GM19372 (cell line): ENCODE data around the gene GPBP1.

Source experiments
- ATAC-seq: cut with Tn5 transposase; IDR thresholded peaks from one replicate; pipeline ENCODE4 v1.9.1; 2021; ENCODE audit warnings: mild to moderate bottlenecking, low read depth, moderate library complexity; ENCODE audit not compliant: unreplicated experiment

The GPBP1 gene

GRCh38 chr5:57207007-57207653 lies 33.3 kb downstream of the GPBP1 start:
- ATAC-seq, result no peak

GRCh38 chr5:57207681-57208080 lies 33.8 kb downstream of the GPBP1 start:
- ATAC-seq, result no peak

GRCh38 chr5:57209316-57210040 lies 35.6 kb downstream of the GPBP1 start:
- ATAC-seq, result no peak

DNA sequence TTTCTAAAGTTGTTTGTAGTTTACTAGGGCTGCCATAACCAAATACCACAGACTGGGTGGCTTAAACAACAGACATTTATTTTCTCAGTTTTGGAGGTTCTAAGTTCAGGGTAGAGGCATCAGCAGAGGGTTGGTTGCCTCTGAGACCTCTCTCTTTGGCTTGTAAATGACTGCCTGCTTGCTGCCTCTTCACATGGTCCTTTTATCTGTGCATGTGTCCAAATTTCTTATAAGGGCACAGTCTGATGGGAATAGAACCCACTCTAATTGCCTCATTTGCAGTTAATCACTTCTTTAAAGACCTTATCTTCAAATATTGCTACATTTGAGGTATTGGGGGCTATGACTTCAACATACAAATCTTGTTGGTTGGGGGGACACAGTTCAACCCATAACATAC lies 36.8 kb downstream of the GPBP1 start:
- no peak for ATAC-seq

DNA sequence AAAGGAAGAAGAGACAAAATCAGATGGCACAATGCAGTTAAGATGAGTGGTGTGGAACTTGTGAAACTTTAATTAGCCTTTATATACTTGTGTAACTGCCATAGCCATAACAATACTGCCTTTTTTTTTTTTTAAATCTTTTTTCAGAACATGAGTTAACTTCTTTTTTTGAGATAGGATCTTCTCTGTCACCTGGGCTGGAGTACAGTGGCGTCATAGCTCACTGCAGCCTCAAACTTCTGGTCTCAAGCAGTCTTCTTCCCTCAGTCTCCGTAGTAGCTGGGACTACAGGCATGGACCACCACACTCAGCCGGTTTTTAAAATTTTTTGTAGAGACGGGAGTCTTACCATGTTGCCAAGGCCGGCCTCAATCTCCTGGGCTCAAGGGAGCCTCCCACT lies 37.2 kb downstream of the GPBP1 start:
- ATAC-seq, result no peak

DNA sequence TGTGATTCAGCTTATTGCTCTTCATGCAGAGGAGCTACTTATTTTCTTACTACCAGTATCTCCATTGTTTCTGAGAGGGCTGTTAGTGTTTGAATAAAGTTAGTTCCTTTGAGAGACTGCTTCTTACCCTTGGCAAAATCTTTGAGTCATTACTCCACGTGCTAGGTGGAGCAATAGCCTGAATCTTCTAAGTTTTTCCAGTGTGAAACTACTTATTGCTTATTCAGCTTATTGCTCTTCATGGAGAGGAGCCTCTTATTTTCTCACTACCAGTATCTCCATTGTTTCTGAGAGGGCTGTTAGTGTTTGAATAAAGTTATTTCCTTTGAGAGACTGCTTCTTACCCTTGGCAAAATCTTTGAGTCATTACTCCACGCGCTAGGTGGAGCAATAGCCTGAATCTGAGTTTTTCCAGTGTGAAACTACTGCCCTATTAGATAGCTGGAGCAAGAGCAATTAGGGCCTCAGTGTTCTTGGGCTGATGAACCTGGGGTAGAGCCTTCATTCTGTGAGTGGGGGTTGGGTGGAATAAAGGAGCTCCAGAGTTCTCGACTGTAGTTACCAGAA lies 41.9 kb downstream of the GPBP1 start:
- no peak for ATAC-seq

DNA sequence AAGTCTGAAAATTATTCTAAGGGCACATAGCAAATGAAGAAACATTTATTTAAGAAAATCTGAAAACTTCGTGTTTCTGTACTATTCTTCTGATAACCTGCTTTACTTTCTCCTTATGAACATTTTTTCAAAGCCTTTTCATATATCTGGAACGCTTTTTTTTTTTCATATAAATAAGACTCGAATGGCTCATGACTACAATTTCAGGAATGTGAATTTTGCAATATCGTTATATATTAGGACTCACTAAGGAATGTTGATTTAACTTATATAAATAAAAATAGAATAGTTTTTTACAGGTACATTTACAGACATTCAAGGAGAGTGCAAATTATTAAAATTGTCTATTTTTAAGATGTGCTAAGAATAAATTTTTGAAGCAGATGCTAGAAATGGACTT lies 42.9 kb downstream of the GPBP1 start:
- no peak for ATAC-seq

GRCh38 chr5:57219386-57219785 lies 45.5 kb downstream of the GPBP1 start:
- no peak for ATAC-seq

DNA sequence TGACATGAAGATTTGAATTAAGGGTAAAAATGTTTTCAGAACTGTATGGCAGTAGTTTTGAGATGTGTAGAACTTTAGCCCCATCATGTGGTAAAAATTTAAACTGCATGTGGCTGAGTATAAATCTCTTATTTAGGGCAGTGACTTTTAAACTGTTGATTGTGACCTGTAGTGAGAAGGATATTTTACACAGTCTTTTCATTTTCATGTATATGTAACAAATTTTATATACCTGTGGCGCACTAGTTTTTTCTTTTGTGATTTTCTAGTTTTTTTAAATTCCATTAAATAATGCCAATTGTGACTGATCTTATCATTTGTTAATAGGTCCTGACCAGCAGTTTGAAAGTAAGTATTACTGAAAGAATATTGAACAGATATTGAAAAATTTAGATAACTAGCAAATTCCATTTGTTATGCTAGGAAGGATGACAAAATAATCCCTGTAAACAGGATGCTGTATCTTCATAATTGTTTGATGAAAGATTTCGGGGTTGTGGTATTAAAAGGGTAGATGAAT lies 47.2 kb downstream of the GPBP1 start:
- ATAC-seq, result no peak

GRCh38 chr5:57225553-57225952 lies 51.7 kb downstream of the GPBP1 start:
- ATAC-seq, result no peak

DNA sequence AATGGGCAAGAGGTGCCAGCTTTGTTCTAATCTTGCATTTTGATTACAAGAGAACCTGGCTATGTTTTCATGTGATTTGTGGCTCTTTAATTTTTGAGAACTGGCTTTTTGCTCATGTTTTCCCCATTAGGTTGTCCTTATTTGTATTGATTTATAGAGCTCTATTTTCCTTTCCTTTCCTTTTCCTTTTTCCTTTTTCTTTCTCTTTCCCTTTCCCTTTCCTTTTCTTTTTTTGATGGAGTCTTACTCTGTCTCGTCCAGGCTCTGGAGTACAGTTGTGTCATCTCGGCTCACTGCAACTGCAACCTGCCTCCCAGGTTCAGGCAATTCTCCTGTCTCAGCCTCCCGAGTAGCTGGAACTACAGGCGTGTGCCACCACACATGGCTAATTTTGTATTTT lies 55.5 kb downstream of the GPBP1 start:
- ATAC-seq, result no peak

GRCh38 chr5:57231607-57232006 lies 57.7 kb downstream of the GPBP1 start:
- no peak for ATAC-seq

DNA sequence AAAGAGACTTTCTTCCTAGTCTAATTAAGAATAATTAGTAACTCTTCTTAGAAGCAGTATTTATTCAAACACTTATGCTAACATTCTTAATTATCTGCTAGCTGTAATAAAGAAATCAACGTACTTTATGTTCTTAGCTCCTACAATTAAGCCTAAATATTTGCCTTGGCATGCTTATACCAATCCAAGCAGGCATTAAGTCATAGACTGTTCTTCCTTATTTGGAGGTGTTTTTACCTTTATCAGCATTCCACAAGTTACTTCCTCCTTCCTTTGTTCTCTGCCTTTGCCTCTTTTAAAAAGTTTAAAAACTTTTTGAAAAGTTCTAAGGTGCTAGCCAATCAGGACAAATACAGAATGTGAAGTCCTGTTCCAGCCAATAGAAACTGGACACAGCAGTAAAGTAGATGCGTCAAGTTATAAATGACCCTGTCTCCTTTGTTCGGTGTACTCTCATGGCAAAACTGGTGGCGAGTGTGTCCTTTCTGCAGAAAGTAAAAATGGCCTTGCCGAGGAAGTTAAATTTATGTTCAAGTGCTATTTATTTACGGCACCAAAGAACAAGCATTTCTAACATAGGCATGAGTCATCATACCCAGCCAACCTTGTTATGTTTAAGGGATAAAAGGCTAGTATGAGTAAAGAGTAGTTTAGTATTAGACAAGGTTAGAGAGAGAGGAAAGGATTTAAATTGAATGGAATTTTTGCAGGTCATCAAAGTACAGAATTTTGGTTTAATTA lies 58.6 kb downstream of the GPBP1 start:
- no peak for ATAC-seq

- ATAC-seq, result no peak
These were observed 69.7 kb downstream of the GPBP1 start for GRCh38 chr5:57243286-57244137.

GRCh38 chr5:57244331-57244730 lies 70.5 kb downstream of the GPBP1 start:
- ATAC-seq, result no peak

- no peak for ATAC-seq
These were observed 72.6 kb downstream of the GPBP1 start for GRCh38 chr5:57246426-57246825.

GRCh38 chr5:57247765-57248164 lies 73.9 kb downstream of the GPBP1 start:
- ATAC-seq, result no peak

DNA sequence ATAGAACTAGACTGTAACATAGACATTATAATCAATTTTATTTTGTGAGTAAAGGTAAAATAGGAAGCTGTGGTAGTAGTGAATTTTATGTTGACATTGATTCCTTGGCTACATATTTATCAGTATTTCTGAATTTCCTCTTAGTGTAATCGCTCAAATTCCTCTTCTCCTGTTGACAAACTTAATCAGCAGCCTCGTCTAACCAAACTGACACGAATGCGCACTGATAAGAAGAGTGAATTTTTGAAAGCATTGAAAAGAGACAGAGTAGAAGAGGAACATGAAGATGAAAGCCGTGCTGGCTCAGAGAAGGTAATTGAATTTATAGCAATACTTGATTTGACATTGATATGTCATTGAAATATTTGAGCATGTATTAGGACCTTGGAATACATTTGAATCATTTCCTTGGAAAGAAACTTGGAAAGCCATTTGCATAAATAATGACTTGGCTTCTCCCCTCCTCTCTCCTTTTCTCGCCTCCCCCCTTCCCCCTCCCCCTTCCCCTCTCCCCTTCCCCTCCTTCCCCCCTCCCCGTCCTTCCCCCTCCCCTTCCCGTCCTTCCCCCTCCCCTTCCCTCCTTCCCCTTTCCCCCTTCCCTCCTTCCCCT lies 75.5 kb downstream of the GPBP1 start:
- no peak for ATAC-seq

GRCh38 chr5:57258052-57258451 lies 84.2 kb downstream of the GPBP1 start:
- no peak for ATAC-seq

DNA sequence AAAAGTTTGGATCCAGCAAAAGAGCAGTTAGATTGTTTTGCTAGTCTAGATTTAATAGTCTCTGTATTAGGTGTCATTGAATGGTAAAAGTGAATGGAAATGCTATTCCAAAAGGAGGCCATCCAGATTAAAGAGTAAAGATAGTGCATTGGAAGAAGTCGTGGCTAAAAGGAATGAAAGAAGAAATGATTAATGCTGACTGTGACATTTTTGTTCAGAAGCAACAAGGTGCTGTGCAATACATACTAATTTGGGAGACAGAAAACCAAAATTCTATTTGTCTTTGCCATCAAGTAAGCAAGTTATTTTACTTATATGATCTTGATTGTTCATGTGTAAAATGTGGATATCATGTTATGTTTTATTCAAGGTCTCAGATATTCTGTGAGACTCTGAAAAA lies 85.1 kb downstream of the GPBP1 start:
- no peak for ATAC-seq
